Hematopoietic multipotent progenitor cell (in vitro differentiated cells): ENCODE data around the gene IARS2. TPM values are rescaled to one million over a fixed set of nuclear protein-coding genes. Genes with fewer than 3 reads are reported as not detected.

Experiments
- DNase-seq, 3 donors: peaks; one replicate each; pipeline ENCODE4 v3.0.0-alpha.2; 2011 to 2015; ENCODE audit warnings: low read depth in 2 of 3, low spot score in 2 of 3
- total RNA-seq: library from RNA; depleted of rRNA; stranded (reverse); fragments of >200 nt; gene quantifications from one replicate; pipeline ENCODE4 v1.2.3, GENCODE V29; 2012

IARS2 gene
- total RNA-seq: 28.0 TPM

DNA sequence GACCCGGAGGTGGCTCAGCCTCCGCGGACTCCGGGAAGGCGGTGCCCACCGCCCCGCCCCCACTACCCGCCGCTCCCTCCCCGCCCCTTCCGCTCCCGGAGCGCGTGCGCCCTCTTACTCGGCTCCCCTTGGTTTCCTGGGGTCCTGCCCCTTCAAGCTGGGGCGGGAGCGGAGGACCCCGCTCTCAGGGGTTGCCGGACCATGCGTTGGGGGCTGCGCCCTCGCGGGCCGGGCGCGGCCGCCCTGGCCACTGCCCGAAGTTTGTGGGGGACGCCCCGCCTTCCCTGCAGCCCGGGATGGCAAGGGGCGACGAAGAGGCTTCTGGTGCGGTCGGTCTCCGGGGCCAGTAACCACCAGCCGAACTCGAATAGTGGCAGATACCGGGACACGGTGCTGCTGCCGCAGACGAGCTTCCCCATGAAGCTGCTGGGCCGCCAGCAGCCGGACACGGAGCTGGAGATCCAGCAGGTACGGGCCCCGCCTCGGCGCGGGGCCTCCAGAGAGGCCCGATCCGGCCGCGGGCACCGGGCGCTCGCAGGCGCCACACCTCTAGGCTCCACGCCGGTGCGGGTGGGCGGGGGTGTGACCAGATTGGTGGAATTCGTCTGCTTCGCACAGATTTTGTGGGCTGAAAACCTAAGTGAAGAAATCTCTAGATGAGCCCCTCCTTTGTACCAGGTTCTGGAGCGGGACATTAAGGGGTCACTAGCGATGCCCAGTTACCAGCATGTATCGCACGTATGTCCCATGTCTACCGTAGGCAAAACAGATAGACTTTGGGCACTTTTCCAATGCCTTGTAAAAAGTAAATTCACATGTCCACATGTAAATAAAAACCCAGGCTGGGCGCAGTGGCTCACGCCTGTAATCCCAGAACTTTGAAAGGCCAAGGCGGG lies at the start of gene IARS2:
IARS2 (plus strand) TSS at position 117 of the 896 bp plus-strand sequence; CDS start at position 202, 85 bp downstream.
- DNase-seq: peak; percentile 71 to 94 (median 87)

DNA sequence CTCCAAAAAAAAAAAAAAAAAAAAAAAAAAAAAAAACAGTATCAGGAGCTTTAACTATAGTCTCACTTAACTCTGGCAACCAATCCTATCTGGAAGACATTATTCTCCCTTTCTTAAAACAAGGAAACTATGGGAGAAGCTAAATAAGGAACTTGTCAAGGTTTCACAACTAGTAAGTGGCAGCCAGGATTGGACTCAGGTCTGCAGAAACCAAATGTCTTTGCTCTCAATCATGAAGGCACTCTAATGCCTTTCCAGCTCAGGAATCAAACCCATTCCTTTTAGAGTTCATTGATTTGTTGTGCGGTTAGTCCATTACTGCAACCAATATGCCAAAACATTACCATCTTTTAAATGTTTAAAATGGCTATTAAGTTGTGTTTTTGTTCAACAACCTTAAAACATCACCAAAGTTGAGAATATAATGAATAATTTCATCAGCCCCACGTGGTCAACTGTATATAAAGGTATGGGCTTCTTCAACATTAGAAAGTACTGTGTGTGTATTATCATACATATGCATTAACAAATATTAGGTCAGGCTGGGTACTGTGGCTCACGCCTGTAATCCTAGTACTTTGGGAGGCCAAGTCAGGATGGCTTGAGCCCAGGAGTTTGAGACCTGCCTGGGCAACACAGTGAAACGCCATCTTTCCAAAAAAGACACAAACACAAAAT lies 49.1 kb upstream of the IARS2 start:
- DNase-seq: no peak

DNA sequence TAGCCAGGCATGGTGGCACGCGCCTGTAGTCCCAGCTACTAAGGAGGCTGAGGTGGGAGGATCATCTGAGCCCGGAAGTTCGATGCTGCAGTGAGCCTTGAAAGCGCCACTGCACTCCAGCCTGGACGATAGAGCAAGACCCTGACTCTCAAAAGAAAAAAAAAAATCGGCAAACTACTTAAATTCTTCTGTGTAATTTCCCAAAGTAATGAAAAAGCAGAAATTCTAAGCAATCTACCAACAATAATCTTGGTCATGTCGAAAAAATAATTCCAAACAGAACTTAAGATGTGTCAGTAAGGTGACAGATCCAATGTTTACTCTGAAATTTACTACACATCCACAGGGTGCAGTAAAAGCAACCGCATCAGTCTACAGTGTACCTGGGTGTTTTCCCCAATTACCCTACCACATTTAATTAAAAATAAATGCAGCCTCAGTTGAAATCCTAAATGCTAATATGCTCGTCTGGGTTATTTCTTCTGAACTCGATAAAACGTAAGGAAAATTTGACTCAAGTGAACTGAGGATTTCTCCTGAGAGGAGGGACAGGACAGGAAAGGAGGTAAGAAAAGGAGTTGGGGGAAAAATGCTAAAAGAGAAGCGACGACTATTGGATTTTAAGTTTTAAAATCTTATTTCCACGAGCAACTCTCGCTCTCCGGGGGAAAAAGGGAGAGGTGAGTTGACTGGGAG lies 48.4 kb upstream of the IARS2 start:
- peak in 2 of 3 donors; percentile 1 for DNase-seq

DNA sequence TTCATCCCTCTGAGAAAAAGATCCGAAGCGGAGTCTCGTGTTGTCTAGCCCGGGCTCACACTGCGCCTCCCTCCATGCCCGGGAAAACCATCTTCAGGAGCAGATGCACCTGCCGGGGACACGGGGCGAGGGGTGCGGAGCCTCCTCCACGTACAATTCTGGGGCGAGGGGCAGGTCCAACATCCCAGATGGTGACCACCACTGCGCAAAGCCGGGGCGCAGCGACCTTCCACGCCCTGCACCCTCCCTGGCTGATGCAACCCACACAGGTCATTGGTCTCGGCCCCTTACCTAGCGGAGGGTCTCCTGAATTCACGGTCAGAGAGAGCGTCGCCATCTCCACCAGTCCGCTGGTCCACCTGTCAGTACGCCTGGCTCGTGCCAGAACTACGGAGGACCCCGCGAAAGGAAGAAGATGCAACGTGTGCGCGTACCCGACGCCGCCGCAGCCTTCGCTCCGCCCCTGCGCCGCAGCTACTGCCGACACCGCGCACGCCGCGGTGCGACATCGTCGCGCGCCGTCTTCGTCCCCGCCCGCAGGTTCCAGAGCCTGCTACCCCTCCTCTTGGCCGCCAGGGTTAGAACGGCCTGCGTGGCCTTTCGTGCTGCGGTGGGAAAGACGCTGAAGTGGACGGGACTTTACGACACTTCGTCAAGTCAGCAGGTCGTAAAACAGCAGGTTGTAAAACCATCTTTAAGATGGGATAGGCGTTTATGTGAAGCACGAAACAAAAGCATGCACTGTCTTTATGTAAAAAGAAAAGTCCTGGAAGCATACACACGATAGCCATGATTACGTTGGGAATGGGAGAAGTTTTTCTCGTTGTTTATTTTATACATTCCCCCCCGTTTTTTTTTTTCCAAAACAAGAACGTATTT lies 47.6 kb upstream of the IARS2 start, which contains the start of gene EPRS1:
EPRS1 (minus strand) TSS at position 454 of the 879 bp plus-strand sequence; CDS start at position 337, 117 bp downstream.
- peak; percentile 94 to 98 (median 97) for DNase-seq

DNA sequence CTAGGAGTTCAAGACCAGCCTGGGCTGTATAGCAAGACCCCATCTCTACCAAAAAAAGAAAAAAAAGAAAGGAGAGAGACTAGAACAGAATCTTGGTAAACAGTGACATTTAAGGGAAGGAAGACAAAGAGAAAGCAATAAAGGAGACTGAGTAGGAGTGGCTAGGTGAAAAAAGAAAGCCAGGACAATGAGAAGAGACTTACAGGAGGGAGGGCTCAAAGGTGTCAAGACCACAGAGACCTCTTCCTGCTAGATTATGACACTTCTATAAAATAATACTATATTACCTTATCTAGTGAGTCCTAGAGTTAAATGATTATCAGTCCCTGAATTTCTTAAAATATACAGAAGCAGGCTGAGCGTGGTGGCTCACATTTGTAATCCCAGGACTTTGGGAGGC lies 37.6 kb upstream of the IARS2 start:
- DNase-seq: no peak

DNA sequence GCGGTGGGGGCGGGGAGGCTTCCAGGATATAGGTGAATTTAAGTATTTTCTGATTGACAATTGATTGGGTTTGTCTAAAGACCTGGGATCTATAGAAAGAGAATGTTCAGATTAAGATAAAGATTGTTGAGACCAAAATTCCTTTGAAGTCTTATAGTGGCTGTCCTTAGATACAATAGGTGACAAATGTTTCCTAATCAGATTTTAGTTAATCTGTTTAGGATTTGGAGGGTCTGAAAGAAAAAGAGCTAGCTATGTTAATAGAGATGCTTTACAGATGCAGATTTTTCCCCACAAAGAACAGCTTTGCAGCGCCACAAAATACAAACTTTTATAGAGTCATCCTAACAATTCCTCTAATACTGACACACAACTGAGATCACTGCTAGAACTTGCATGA lies 33.1 kb upstream of the IARS2 start:
- DNase-seq: no peak

DNA sequence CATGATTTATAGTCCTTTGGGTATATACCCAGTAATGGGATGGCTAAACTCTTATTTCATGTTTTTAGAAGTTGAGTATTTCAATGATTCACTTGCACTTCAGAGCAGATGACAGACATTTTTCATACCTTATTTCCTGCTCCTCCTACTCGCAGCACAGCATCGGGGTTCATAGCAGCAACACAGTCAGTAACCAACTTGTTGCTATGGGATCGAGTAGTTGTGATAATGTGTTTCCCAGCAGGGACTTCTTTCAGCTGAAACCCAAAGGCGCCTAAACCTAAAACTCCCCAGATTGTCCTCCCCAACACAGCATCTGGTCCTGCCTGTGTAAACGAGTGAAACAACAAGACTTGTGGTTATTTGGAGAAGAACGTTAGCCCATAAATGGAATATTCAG lies 31.3 kb upstream of the IARS2 start:
- DNase-seq: no peak

DNA sequence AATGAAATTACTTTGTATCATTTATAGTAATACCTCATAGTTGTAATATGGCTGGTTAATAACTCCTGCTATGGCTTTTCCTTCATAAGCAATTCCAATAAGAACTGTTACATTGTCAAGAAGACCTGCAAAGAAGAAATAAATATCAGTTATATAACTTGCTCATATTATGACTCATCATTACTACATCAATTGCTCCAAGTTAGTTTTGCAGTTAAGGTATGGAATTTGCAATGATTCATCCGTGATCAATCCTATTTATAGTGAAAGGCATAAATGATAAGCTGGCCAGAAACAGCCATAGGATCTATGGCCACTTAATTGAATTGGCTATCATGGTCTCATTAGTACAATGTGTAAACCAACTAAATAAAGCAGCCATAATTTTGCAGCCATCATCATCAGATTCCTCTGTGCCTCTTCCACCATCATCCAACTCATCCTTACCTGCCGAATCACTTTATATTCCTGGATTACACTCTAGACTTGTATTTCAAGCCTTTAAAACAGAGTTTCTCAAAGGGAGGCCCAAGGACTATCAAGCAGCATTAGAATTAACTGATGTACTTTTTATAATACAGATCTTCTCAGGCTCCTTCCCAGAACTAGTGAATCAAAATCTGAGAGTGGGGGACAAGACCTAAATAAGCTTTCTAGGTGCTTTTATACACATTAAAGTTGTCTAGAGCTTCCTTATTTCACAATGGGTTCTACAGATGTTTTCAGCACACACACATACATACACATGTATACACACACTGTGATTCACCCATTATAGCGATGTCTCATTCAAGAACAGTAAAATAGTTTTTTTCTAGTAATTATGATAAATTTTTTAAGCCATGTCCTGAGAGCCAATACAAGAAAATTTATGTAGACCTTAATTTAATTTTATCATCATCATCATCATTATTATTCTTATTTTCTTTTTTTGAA lies 26.4 kb upstream of the IARS2 start:
- no peak for DNase-seq

DNA sequence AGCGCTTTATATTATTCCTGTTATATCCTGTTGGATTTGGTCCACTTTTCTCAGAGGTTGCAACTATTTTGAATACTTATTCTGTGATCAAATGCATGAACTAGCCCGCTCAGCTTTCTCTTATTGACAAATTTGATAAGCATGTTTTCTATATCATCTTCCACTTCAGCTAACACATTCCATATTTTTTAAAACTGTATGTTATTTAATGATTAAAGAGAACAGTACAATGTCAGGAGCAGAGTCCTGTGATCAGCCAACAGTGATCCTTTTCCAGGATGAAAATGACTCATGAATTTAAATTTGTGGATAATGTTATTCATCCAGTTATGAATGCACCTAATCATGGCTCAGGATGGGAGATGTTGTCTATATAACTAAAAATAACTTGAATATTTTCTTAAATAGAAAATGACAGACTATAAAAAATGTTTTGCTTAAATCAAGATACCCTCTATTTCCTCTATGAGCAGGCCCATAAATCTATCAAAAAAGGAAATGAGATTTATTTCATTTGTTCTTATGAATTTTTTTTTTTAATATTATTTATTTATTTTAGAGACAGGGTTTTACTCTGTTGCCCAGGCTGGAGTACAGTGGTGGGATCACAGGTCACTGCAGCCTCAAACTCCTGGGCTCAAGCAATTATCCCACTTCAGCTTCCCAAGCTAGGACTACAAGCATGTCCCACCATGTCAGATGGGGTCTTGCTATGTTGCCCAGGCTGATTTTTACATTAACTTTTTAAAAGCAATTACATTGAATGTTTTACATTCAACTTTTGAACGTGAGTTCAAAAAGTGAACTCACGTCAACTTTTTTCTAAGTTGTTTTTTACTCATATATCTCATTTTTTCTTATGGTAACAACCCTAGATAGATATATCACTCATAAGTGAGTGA lies 16.8 kb upstream of the IARS2 start:
- DNase-seq: no peak

DNA sequence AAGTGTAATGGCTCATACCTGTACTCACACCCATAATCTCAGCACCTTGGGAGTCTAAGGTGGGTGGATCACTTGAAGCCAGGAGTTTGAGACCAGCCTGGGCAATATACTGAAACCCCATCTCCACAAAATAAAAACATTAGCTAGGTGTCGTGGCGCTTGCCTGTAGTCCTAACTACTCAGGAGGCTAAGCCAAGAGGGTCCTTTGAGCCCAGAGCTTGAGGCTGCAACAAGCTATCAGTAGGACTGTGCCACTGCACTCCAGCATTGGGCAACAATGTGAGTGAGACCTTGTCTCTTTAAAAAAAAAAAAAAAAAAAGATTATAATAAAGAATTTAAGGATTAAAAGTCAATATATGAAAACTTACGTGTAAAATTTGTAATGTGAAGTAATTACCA lies 16.0 kb upstream of the IARS2 start:
- DNase-seq: no peak

DNA sequence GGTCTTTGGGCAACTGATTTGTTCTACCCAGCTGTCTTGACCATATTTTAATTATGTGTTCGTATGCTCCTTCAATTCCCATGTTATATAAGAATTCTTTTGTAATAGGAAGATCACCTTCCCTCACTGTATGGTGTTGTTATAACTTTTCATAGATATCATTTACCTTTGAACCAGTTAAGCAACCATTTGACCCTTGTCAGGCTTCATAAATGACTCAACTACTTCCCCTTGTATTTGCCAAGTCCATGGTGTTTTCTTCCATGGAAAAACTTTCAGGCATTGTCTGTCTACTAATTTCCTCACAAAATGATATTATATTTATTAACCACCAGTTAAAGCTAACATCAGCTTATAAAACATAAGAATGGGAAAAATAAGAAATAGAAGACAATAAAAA lies 9.5 kb upstream of the IARS2 start:
- DNase-seq: no peak

DNA sequence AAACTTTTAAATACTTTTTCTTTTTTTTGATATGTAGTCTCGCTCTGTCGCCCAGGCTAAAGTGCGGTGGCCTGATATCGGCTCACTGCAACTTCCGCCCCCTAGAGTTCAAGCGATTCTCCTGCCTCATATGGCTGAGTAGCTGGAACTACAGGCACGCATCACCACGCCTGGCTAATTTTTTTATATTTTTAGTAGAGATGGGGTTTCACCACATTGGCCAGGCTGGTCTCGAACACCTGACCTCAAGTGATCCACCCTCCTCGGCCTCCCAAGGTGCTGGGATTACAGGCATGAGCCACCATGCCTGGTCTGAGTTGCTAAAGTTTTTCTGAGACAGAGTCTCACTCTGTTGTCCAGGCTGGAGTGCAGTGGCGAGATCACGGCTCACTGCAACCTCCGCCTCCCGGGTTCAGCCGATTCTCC lies 7.7 kb upstream of the IARS2 start:
- peak in 2 of 3 donors; percentile 13 to 21 for DNase-seq

DNA sequence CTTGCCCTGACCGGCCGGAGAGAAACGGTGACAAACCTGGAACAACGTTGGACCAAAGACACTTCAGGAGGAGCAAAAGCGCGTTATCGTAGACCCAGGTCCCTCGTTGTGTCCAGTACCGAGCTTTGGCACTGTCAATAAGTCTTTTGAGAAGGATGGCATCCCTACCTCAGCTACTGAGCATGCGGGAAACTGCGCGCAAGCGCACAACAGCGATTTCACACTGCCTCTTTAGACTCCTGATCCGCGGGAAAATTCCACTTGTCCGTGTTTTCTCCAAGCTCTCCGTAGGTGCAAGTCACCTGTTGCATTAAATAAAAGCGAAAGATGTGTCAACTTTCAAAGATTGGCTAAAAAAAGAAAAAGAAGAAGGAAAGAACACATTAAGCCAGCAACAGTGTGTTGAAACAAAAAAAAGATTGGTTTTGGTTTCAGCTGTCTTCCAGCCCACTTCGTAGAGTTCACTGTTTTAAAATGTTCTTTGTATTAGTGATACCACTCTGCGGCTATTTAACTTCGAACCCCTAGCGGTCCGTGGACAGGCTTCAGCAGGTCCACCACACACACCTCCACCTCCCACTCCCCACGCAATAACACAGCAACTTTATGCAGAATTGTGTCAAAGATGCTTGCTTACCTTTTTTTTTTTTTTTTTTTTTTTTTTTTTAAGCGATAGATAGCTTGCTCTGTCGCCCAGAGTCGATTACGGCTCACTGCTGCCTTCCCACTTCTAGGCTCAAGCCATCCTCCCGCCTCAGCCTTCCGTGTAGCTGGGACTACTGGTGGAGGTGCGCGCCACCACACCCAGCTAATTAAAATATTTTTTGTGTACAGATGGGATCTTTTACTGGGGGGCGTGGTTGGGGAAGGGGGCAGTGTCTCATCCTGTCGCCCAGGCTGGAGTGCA lies 4.0 kb upstream of the IARS2 start, which contains the start of gene BPNT1:
BPNT1 (minus strand) TSS at position 139 of the 907 bp plus-strand sequence. CDS start 9,942 bp downstream, outside the sequence.
- peak; percentile 97 to 98 (median 98) for DNase-seq

DNA sequence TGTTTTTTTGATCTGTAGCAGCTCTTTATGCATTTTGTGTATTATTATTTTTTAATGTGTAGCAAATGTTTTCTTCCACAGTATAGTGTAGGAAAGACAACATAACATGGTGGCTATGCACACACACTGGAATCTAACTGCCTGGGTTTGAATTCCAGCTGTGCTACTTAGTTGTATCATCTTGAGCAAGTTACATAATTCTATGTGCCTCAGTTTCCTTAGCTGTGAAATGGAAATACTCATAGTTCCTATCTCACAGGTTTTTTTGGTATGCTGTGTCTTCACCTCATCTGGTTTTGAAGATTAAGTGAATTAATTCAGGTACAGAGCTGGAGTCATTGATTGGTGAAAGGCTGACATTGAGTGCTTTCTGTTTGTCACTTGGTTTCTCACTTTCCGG lies 1.2 kb upstream of the IARS2 start:
- DNase-seq: no peak

DNA sequence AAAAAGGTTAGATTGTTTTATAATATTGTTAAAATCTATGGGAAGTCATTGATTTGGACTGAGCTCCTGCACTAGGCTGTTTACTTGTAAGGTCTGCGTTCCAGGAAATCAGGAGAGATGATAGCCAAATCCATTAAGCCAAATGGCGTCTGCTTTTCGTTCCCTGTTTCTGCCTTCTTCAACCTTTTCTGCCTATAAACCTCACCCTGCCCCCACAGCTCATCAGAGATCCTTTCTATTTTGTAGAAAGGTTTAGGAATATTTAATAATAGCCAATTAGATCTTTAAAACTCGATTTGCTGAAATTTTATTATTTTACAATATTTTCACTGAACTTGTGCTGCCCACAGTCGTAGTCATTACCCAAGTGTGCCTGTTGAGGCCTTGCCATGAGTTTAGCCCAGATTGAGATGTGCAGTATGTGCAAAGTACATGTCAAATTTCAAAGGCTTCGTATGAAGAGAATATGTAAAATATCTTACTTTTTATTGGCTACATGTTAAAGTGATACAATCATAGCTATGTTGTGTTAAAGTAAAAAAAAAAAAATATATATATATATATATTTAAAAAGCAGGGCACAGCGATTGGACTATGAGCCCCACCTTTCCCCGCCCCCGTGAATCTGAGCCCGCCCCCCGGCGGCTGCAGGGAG lies 444 bp upstream of the IARS2 start:
- no peak for DNase-seq

DNA sequence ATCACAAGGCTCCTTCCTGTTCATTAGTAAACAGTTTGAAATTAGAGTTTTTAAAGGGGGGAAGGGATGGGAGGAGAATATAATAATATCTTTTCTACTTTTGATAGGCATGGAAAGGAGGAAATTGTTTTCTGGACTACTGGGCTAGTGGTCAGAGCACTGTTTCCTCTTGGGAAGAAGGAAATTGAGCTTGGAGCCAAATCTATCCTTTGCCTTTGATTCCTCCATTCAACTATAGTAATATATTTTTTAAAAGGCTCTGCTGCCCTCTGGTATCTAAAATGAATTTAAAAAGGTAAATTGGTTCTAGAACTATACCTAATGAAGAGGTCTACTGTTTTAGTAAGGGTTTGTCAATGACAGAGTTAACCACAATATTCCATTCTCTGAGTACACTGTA lies 5.9 kb downstream of the IARS2 start:
- no peak for DNase-seq
